Liver (tissue), 9 donors: ENCODE results near the gene COX20. TPM values are rescaled to one million over a fixed set of nuclear protein-coding genes. Genes with fewer than 3 reads are reported as not detected.

Source experiments
- DNase-seq: peaks from one replicate; pipeline ENCODE4 v3.0.0-alpha.2; 2017; ENCODE audit warnings: low spot score
- H3K27ac ChIP-seq, 2 donors: one replicate each; pipeline ENCODE4 v1.7.0; 2013; ENCODE audit warnings: inconsistent platforms in 2 of 2, low read length in 2 of 2, control low read depth in 1 of 2, low read depth in 1 of 2, mild to moderate bottlenecking in 1 of 2
- H3K27me3 ChIP-seq, 4 donors: one replicate each; pipeline versions ENCODE4 v1.6.1 to v1.7.0; 2013; ENCODE audit warnings: low read length in 3 of 4, inconsistent platforms in 1 of 4, mild to moderate bottlenecking in 1 of 4, moderate library complexity in 1 of 4; ENCODE audit not compliant: control insufficient read depth in 4 of 4, insufficient read depth in 4 of 4
- H3K36me3 ChIP-seq, 4 donors: one replicate each; pipeline versions ENCODE4 v1.6.1 to v1.7.0; 2013; ENCODE audit warnings: low read length in 3 of 4, mild to moderate bottlenecking in 3 of 4, low read depth in 1 of 4, moderate library complexity in 1 of 4; ENCODE audit not compliant: control insufficient read depth in 4 of 4, insufficient read depth in 3 of 4
- H3K4me1 ChIP-seq, 4 donors: one replicate each; pipeline versions ENCODE4 v1.6.1 to v1.7.0; 2013; ENCODE audit warnings: low read length in 3 of 4, mild to moderate bottlenecking in 3 of 4, moderate library complexity in 1 of 4; ENCODE audit not compliant: control insufficient read depth in 4 of 4, insufficient read depth in 4 of 4
- H3K4me3 ChIP-seq, 3 donors: one replicate each; pipeline versions ENCODE4 v1.6.1 to v1.7.0; 2013; ENCODE audit warnings: low read length in 3 of 3, control low read depth in 1 of 3, low read depth in 1 of 3, mild to moderate bottlenecking in 1 of 3
- H3K9ac ChIP-seq, 2 donors: one replicate each; pipeline ENCODE4 v1.7.0; 2013; ENCODE audit warnings: low read length in 2 of 2, mild to moderate bottlenecking in 2 of 2, moderate library complexity in 2 of 2, control low read depth in 1 of 2, low read depth in 1 of 2
- H3K9me3 ChIP-seq, 4 donors: one replicate each; pipeline versions ENCODE4 v1.6.1 to v1.7.0; 2013; ENCODE audit warnings: low read length in 3 of 4; ENCODE audit not compliant: control insufficient read depth in 4 of 4
- EGR1 ChIP-seq, 2 donors: IDR thresholded peaks; 2 replicates each; pipeline ENCODE4 v1.6.1; 2016 to 2018; ENCODE audit warnings: antibody characterized with exemption in 2 of 2, low read depth in 2 of 2
- FOXA1 ChIP-seq: IDR thresholded peaks from 2 replicates; pipeline ENCODE4 v1.6.1; 2016; ENCODE audit warnings: antibody characterized with exemption
- FOXA2 ChIP-seq: IDR thresholded peaks from 2 replicates; pipeline ENCODE4 v1.6.1; 2016; ENCODE audit warnings: antibody characterized with exemption
- GABPA ChIP-seq, 2 donors: IDR thresholded peaks in 1 of 2; conservative IDR thresholded peaks in 1 of 2; 2 replicates each; pipeline ENCODE4 v1.6.1; 2016; ENCODE audit warnings: antibody characterized with exemption in 2 of 2, mild to moderate bottlenecking in 1 of 2, moderate library complexity in 1 of 2
- HNF4A ChIP-seq, 2 donors: conservative IDR thresholded peaks; 2 replicates each; pipeline ENCODE4 v1.6.1; 2016; ENCODE audit warnings: antibody characterized with exemption in 2 of 2, mild to moderate bottlenecking in 2 of 2
- HNF4G ChIP-seq: IDR thresholded peaks from 2 replicates; pipeline ENCODE4 v1.6.1; 2016; ENCODE audit warnings: antibody characterized with exemption
- JUND ChIP-seq, 2 donors: IDR thresholded peaks; 2 replicates each; pipeline ENCODE4 v1.6.1; 2016; ENCODE audit warnings: antibody characterized with exemption in 2 of 2
- MAX ChIP-seq: IDR thresholded peaks from 2 replicates; pipeline ENCODE4 v1.6.1; 2016; ENCODE audit warnings: antibody characterized with exemption
- NR2F2 ChIP-seq: IDR thresholded peaks from 2 replicates; pipeline ENCODE4 v1.6.1; 2016; ENCODE audit warnings: antibody characterized with exemption
- RAD21 ChIP-seq, 2 donors: IDR thresholded peaks; 2 replicates each; pipeline ENCODE4 v1.6.1; 2016; ENCODE audit warnings: antibody characterized with exemption in 2 of 2, mild to moderate bottlenecking in 2 of 2
- RXRA ChIP-seq, 2 donors: IDR thresholded peaks; 2 replicates each; pipeline ENCODE4 v1.6.1; 2017 to 2018; ENCODE audit warnings: antibody characterized with exemption in 2 of 2, mild to moderate bottlenecking in 1 of 2
- SP1 ChIP-seq: IDR thresholded peaks from 2 replicates; pipeline ENCODE4 v1.6.1; 2018; ENCODE audit warnings: antibody characterized with exemption, mild to moderate bottlenecking
- TAF1 ChIP-seq: conservative IDR thresholded peaks from 2 replicates; pipeline ENCODE4 v1.6.1; 2016; ENCODE audit warnings: antibody characterized with exemption, mild to moderate bottlenecking
- YY1 ChIP-seq: IDR thresholded peaks from 2 replicates; pipeline ENCODE4 v1.6.1; 2016; ENCODE audit warnings: antibody characterized with exemption, mild to moderate bottlenecking
- ZBTB33 ChIP-seq: IDR thresholded peaks from 2 replicates; pipeline ENCODE4 v1.6.1; 2016; ENCODE audit warnings: antibody characterized with exemption
- WGBS: extraction: QIAGEN DNeasy Blood & Tissue Kit; methylation state at CpG from one replicate; pipeline ENCODE4 v1.1.7; 2013; 5-methylcytosine and 5-hydroxymethylcytosine counted together
- polyA plus RNA-seq, 2 donors: library from polyadenylated mRNA; stranded (reverse) in 1 of 2; unstranded in 1 of 2; fragments of 200-250 nt in 1 of 2; fragments of >200 nt in 1 of 2; fragmentation: Nextera tagmentation in 1 of 2; extraction: Ambion mirVana in 1 of 2; gene quantifications; one replicate each; pipeline versions ENCODE4 v1.2.1 to v1.2.3, GENCODE V29; 2013 to 2015
- total RNA-seq, 2 donors: library from RNA; depleted of rRNA; stranded (reverse); fragments of >200 nt; gene quantifications; one replicate each; pipeline ENCODE4 v1.2.3, GENCODE V29; 2014
- TF ChIP-seq, protein P1 (sequence below): fragments of 150-350 bp; IDR thresholded peaks from 2 replicates; pipeline ENCODE4 v1.5.1; 2017; ENCODE audit warnings: improper control_type of control experiment, low read depth, low read length; ENCODE audit not compliant: missing input control
- TF ChIP-seq, protein P2 (sequence below): IDR thresholded peaks from 2 replicates; pipeline ENCODE4 v1.6.1; 2016; ENCODE audit warnings: antibody characterized with exemption
- TF ChIP-seq, protein P3 (sequence below): IDR thresholded peaks from 2 replicates; pipeline ENCODE4 v1.6.1; 2016; ENCODE audit warnings: antibody characterized with exemption, mild to moderate bottlenecking
- donor health status: healthy.
- donor health status: healthy.
- donor health status: healthy.
- donor health status: healthy.
- donor health status: healthy.

The COX20 gene
- total and polyA plus RNA-seq, 4 donors = 16.7 to 45.7 (median 19.0) TPM

DNA sequence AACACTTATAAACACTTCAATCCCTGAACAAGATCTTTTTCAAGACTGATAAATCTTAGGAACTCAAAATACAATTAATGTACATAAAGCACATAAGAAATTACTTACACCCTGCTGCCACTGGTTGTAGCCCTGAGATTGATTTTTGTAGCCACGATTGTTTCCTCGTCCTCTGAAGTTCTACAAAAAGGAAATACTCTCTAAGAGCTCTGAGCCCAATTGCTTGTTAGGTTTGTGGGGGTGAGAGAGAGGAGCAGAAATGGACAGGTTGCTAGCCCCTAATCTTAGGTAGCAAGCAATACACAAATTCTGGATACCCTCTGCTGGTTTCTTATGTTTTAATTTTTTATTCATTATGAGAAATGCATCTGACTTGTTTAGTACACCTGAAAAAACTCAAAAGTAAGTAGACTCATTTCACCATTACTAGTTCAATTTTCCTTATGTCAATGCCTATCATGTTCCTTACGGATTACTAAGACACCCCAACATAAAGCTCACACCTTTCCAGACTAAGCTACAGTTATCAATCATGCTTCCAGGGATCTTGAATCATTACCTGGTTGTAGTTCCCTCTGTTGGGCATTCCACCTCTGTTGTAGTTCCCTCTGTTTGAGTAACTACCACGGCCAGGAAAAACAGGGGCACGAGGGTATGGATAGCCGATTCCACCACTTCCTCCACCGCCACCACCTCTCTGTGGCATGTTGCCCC, 19.6 kb downstream of the COX20 start:
- DNase-seq = no peak
- Histone ChIP-seq H3K27me3 (no peaks in the 10 kb centered on the region), H3K4me1 (peaks cover 11 to 46% (median 27%) of the 10 kb centered on the region in 4 donors), H3K4me3 (no peak overlapping the region), H3K9ac (no peak overlapping the region), H3K9me3 (no peaks in the 10 kb centered on the region), H3K36me3 (peaks cover 15 to 77% (median 73%) of the 10 kb centered on the region in 4 donors), H3K27ac (no peak overlapping the region)
- TF ChIP-seq, protein P1, sequence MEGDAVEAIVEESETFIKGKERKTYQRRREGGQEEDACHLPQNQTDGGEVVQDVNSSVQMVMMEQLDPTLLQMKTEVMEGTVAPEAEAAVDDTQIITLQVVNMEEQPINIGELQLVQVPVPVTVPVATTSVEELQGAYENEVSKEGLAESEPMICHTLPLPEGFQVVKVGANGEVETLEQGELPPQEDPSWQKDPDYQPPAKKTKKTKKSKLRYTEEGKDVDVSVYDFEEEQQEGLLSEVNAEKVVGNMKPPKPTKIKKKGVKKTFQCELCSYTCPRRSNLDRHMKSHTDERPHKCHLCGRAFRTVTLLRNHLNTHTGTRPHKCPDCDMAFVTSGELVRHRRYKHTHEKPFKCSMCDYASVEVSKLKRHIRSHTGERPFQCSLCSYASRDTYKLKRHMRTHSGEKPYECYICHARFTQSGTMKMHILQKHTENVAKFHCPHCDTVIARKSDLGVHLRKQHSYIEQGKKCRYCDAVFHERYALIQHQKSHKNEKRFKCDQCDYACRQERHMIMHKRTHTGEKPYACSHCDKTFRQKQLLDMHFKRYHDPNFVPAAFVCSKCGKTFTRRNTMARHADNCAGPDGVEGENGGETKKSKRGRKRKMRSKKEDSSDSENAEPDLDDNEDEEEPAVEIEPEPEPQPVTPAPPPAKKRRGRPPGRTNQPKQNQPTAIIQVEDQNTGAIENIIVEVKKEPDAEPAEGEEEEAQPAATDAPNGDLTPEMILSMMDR = no peak
- no peak for TF ChIP-seq EGR1 (IDR thresholded peaks at IDR 0.05; ENCODE audit: low read depth in 2 of 2)
- TF ChIP-seq NR2F2 = no peak
- no peak for TF ChIP-seq RXRA (IDR thresholded peaks at IDR 0.05)
- no peak for TF ChIP-seq YY1
- no peak for TF ChIP-seq FOXA2
- no peak for TF ChIP-seq FOXA1
- WGBS = 70% methylated on average over 7 of the region's 7 CpGs

- peaks cover 15 to 73% (median 66%) of the 10 kb centered on the region in 4 donors for H3K36me3 ChIP-seq
- H3K9ac ChIP-seq = no peak overlapping the region
- TF ChIP-seq NR2F2 = no peak
- no peak for TF ChIP-seq EGR1 (IDR thresholded peaks at IDR 0.05; ENCODE audit: low read depth in 2 of 2)
- TF ChIP-seq RAD21 (IDR thresholded peaks at IDR 0.05) = no peak
- TF ChIP-seq FOXA1 = no peak
- TF ChIP-seq JUND (IDR thresholded peaks at IDR 0.05) = no peak
- no peak for TF ChIP-seq FOXA2
- no peak for TF ChIP-seq RXRA (IDR thresholded peaks at IDR 0.05)
- no peak for TF ChIP-seq SP1
- no peak for TF ChIP-seq YY1
- no peak for TF ChIP-seq HNF4G
- TF ChIP-seq HNF4A (conservative IDR thresholded peaks at IDR 0.05) = no peak
- TF ChIP-seq, protein P2, sequence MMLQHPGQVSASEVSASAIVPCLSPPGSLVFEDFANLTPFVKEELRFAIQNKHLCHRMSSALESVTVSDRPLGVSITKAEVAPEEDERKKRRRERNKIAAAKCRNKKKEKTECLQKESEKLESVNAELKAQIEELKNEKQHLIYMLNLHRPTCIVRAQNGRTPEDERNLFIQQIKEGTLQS = no peak
- no peak for TF ChIP-seq GABPA (IDR thresholded peaks at IDR 0.05 in 1 of 2, conservative IDR thresholded peaks at IDR 0.05 in 1 of 2)
- no peak for TF ChIP-seq ZBTB33
- TF ChIP-seq, protein P1 = no peak
- TF ChIP-seq MAX = no peak
- TF ChIP-seq TAF1 = no peak
- TF ChIP-seq, protein P3, sequence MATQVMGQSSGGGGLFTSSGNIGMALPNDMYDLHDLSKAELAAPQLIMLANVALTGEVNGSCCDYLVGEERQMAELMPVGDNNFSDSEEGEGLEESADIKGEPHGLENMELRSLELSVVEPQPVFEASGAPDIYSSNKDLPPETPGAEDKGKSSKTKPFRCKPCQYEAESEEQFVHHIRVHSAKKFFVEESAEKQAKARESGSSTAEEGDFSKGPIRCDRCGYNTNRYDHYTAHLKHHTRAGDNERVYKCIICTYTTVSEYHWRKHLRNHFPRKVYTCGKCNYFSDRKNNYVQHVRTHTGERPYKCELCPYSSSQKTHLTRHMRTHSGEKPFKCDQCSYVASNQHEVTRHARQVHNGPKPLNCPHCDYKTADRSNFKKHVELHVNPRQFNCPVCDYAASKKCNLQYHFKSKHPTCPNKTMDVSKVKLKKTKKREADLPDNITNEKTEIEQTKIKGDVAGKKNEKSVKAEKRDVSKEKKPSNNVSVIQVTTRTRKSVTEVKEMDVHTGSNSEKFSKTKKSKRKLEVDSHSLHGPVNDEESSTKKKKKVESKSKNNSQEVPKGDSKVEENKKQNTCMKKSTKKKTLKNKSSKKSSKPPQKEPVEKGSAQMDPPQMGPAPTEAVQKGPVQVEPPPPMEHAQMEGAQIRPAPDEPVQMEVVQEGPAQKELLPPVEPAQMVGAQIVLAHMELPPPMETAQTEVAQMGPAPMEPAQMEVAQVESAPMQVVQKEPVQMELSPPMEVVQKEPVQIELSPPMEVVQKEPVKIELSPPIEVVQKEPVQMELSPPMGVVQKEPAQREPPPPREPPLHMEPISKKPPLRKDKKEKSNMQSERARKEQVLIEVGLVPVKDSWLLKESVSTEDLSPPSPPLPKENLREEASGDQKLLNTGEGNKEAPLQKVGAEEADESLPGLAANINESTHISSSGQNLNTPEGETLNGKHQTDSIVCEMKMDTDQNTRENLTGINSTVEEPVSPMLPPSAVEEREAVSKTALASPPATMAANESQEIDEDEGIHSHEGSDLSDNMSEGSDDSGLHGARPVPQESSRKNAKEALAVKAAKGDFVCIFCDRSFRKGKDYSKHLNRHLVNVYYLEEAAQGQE = no peak
- H3K9me3 ChIP-seq = no peaks in the 10 kb centered on the region
- no peak overlapping the region for H3K4me3 ChIP-seq
- H3K27me3 ChIP-seq = no peaks in the 10 kb centered on the region
- WGBS = 82% methylated on average over 3 of the region's 3 CpGs
- peaks cover 7 to 41% (median 30%) of the 10 kb centered on the region in 4 donors for H3K4me1 ChIP-seq
- no peak overlapping the region for H3K27ac ChIP-seq
- no peak for DNase-seq
Observed at GRCh38 chr1:244857761-244858160, 22.3 kb downstream of the COX20 start.
